ENCODE data around the gene RBMS1. TPM values are rescaled to one million over a fixed set of nuclear protein-coding genes. Genes with fewer than 3 reads are reported as not detected.

RBMS1 gene
- polyA plus RNA-seq, 1 donor (not counting 4 experiments of a cell fraction or from before 2014, with no cell fraction given): 89.1 TPM

GRCh38 chr2:160319700-160320099 lies 173.9 kb downstream of the RBMS1 start:
- Histone ChIP-seq H3K4me2 (ENCODE audit: control insufficient read depth, extremely low read depth, insufficient read depth, low read depth, low read length) (no peak overlapping the region), H3K27me3 (ENCODE audit: control insufficient read depth, extremely low read depth, insufficient read depth, low read length) (no peaks in the 10 kb centered on the region), H3K9ac (ENCODE audit: control insufficient read depth, extremely low read depth, insufficient read depth, low read length) (no peak overlapping the region), H3K27ac (ENCODE audit: control insufficient read depth, insufficient read depth, low read length) (no peak overlapping the region), H3K4me1 (ENCODE audit: control insufficient read depth, extremely low read depth, insufficient read depth, low read length) (peaks cover 12% of the 10 kb centered on the region), H2AFZ (ENCODE audit: control insufficient read depth, low read length) (no peak overlapping the region), H3K36me3 (ENCODE audit: control insufficient read depth in 2 of 2, extremely low read depth in 1 of 2, insufficient read depth in 2 of 2, low read length in 2 of 2) (peaks cover 0 to 13% of the 10 kb centered on the region in 2 experiments), H3K79me2 (ENCODE audit: control insufficient read depth, insufficient read depth, low read length) (peaks cover 71% of the 10 kb centered on the region), H3K4me3 (ENCODE audit: control insufficient read depth in 2 of 3, extremely low read depth in 1 of 3, insufficient read depth in 2 of 3, low read depth in 1 of 3, low read length in 3 of 3) (no peak overlapping the region), H3K9me3 (ENCODE audit: control insufficient read depth, low read depth, low read length) (no peaks in the 10 kb centered on the region), H4K20me1 (ENCODE audit: control insufficient read depth, extremely low read depth, insufficient read depth, low read length) (no peaks in the 10 kb centered on the region), H3K9me1 (ENCODE audit: control insufficient read depth, extremely low read depth, insufficient read depth, low read length) (no peaks in the 10 kb centered on the region)
- dilution Hi-C loops (cut with MboI; ENCODE audit: extremely low pct_ligation_motif_present, low sequenced_read_pairs): no loop called here
- TF ChIP-seq EZH2 (IDR thresholded peaks at IDR 0.05; ENCODE audit: low read length): no peak
- TF ChIP-seq CTCF (optimal IDR thresholded peaks at IDR 0.05 in 1 of 3, IDR thresholded peaks at IDR 0.05 in 1 of 3, conservative IDR thresholded peaks at IDR 0.05 in 1 of 3; ENCODE audit: extremely low read depth in 1 of 3, insufficient read depth in 2 of 3, low read length in 3 of 3): no peak
- DNase-seq (ENCODE audit: low read depth, low spot score) (no peak), FAIRE-seq (no peak)

- no peak overlapping the region for H3K4me2 ChIP-seq (ENCODE audit: control insufficient read depth, extremely low read depth, insufficient read depth, low read depth, low read length)
- no peak for TF ChIP-seq EZH2 (IDR thresholded peaks at IDR 0.05; ENCODE audit: low read length)
- no peak for TF ChIP-seq CTCF (optimal IDR thresholded peaks at IDR 0.05 in 1 of 3, IDR thresholded peaks at IDR 0.05 in 1 of 3, conservative IDR thresholded peaks at IDR 0.05 in 1 of 3; ENCODE audit: extremely low read depth in 1 of 3, insufficient read depth in 2 of 3, low read length in 3 of 3)
- H3K27ac ChIP-seq (ENCODE audit: control insufficient read depth, insufficient read depth, low read length): no peak overlapping the region
- H2AFZ ChIP-seq (ENCODE audit: control insufficient read depth, low read length): no peak overlapping the region
- H3K4me1 ChIP-seq (ENCODE audit: control insufficient read depth, extremely low read depth, insufficient read depth, low read length): peaks cover 12% of the 10 kb centered on the region
- H3K9me1 ChIP-seq (ENCODE audit: control insufficient read depth, extremely low read depth, insufficient read depth, low read length): no peaks in the 10 kb centered on the region
- H4K20me1 ChIP-seq (ENCODE audit: control insufficient read depth, extremely low read depth, insufficient read depth, low read length): no peaks in the 10 kb centered on the region
- dilution Hi-C loops (cut with MboI; ENCODE audit: extremely low pct_ligation_motif_present, low sequenced_read_pairs): no loop called here
- H3K9me3 ChIP-seq (ENCODE audit: control insufficient read depth, low read depth, low read length): no peaks in the 10 kb centered on the region
- DNase-seq (ENCODE audit: low read depth, low spot score) (no peak), FAIRE-seq (no peak)
- peaks cover 59% of the 10 kb centered on the region for H3K79me2 ChIP-seq (ENCODE audit: control insufficient read depth, insufficient read depth, low read length)
- H3K9ac ChIP-seq (ENCODE audit: control insufficient read depth, extremely low read depth, insufficient read depth, low read length): no peak overlapping the region
- peaks cover 0 to 14% of the 10 kb centered on the region in 2 experiments for H3K36me3 ChIP-seq (ENCODE audit: control insufficient read depth in 2 of 2, extremely low read depth in 1 of 2, insufficient read depth in 2 of 2, low read length in 2 of 2)
- no peak overlapping the region for H3K4me3 ChIP-seq (ENCODE audit: control insufficient read depth in 2 of 3, extremely low read depth in 1 of 3, insufficient read depth in 2 of 3, low read depth in 1 of 3, low read length in 3 of 3)
- no peaks in the 10 kb centered on the region for H3K27me3 ChIP-seq (ENCODE audit: control insufficient read depth, extremely low read depth, insufficient read depth, low read length)
These were observed 175.4 kb downstream of the RBMS1 start for GRCh38 chr2:160318218-160318617.

Data from keratinocyte (primary cell).